ENCODE data around the gene FAM53B. TPM values are rescaled to one million over a fixed set of nuclear protein-coding genes. Genes with fewer than 3 reads are reported as not detected.
A peak's percentile ranks its signal among the peaks of the same experiment; 100 is the strongest.

Gene FAM53B
- total RNA-seq, 2 donors from 2014 or later: 16.6 to 21.8 TPM

GRCh38 chr10:124686707-124687376 lies 57.3 kb downstream of the FAM53B start:
- H3K27ac Mint-ChIP-seq: peak overlapping the region; percentile 73 to 91
- H3K4me3 Mint-ChIP-seq: peak overlapping the region; percentile 39
- H3K36me3 Mint-ChIP-seq: peaks cover 6% of the 10 kb centered on the region
- no peak for DNase-seq (ENCODE audit: low spot score)
- ATAC-seq: no peak
- peaks cover 69 to 91% of the 10 kb centered on the region in 2 donors for H3K4me1 Mint-ChIP-seq (ENCODE audit: low read depth in 2 of 2)
- H3K27me3 Mint-ChIP-seq: no peaks in the 10 kb centered on the region
- H3K9me3 Mint-ChIP-seq: no peaks in the 10 kb centered on the region

- Mint-ChIP-seq H3K4me1 (ENCODE audit: low read depth in 2 of 2) (peaks cover 68 to 82% of the 10 kb centered on the region in 2 donors), H3K36me3 (peaks cover 7% of the 10 kb centered on the region), H3K27me3 (no peaks in the 10 kb centered on the region), H3K9me3 (no peaks in the 10 kb centered on the region), H3K27ac (peak overlapping the region; percentile 60 to 73), H3K4me3 (no peak overlapping the region)
- ATAC-seq: no peak
- no peak for DNase-seq (ENCODE audit: low spot score)
These were observed 58.9 kb downstream of the FAM53B start for GRCh38 chr10:124685261-124685660.

DNA sequence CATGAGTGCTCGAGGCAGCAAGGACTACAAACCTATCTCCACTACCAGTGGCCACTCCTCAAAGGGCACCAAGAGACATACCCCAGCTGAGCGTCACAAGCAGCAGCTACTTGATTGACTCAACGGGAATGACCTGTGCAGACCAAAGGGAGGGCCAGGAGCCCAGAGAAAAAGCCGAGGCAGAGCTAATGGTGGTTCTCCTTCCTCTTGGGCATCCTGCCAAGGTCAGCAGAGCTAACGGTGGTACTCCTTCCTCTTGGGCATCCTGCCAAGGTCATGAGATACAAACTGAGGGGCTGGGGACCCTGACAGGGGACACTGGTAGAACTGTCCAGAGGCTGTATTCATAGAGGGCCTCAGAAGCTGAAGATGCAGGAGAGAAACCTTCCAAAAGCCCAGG lies 60.4 kb downstream of the FAM53B start:
- no peaks in the 10 kb centered on the region for H3K9me3 Mint-ChIP-seq
- no peaks in the 10 kb centered on the region for H3K27me3 Mint-ChIP-seq
- H3K4me3 Mint-ChIP-seq: peak overlapping the region; percentile 29
- H3K36me3 Mint-ChIP-seq: peaks cover 8% of the 10 kb centered on the region
- H3K4me1 Mint-ChIP-seq (ENCODE audit: low read depth in 2 of 2): peaks cover 64 to 75% of the 10 kb centered on the region in 2 donors
- DNase-seq (ENCODE audit: low spot score): no peak
- no peak for ATAC-seq
- peak overlapping the region; percentile 60 to 73 for H3K27ac Mint-ChIP-seq

- H3K36me3 Mint-ChIP-seq: peaks cover 8% of the 10 kb centered on the region
- H3K4me1 Mint-ChIP-seq (ENCODE audit: low read depth in 2 of 2): peaks cover 66 to 74% of the 10 kb centered on the region in 2 donors
- ATAC-seq (no peak), DNase-seq (ENCODE audit: low spot score) (no peak)
- peak overlapping the region in 1 of 2 donors; percentile 73 for H3K27ac Mint-ChIP-seq
- H3K9me3 Mint-ChIP-seq: no peaks in the 10 kb centered on the region
- no peaks in the 10 kb centered on the region for H3K27me3 Mint-ChIP-seq
- no peak overlapping the region for H3K4me3 Mint-ChIP-seq
These were observed 62.3 kb downstream of the FAM53B start for GRCh38 chr10:124681626-124682552.

DNA sequence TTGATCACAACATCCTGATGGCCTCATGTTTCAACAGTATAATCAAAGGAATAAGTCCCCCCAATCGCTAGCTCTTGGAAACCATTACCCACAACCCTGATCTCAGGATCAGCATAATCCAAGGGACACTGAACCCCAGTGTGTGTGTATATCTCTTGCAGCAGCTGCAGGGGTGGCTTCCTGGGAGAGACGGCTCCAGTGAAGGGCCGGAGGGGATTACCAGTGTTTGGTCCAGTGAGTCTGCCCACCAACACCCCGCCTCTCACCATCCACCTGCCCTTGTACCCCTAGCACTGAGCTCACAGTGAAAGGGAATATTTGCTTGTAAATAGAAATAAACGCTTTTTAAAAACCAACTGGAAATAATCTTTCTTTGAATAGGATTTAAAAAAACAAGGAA lies 63.1 kb downstream of the FAM53B start:
- DNase-seq (ENCODE audit: low spot score) (no peak), ATAC-seq (no peak)
- H3K4me1 Mint-ChIP-seq (ENCODE audit: low read depth in 2 of 2): peaks cover 67 to 73% of the 10 kb centered on the region in 2 donors
- H3K27ac Mint-ChIP-seq: peak overlapping the region in 1 of 2 donors; percentile 43
- H3K4me3 Mint-ChIP-seq: no peak overlapping the region
- H3K9me3 Mint-ChIP-seq: no peaks in the 10 kb centered on the region
- H3K36me3 Mint-ChIP-seq: peaks cover 8% of the 10 kb centered on the region
- no peaks in the 10 kb centered on the region for H3K27me3 Mint-ChIP-seq

DNA sequence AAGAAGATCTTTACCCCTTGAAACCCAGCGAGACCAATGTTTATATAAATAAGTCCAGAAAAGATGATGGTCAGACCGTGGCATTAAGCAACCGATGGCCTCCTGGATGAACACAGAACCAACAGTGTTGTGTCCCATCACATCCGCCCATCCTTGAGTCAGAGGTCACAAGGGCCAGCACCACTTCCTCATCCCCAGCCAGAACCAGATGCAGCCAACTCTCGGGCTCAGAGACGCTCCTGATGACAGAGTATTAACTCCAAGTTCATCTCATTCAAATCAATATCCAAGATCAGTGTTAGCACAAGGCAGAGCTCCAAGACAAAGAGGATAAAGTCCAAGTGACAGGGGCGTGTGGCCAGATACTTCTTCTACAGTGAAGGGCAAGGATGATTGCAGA lies 63.5 kb downstream of the FAM53B start:
- no peaks in the 10 kb centered on the region for H3K9me3 Mint-ChIP-seq
- H3K4me1 Mint-ChIP-seq (ENCODE audit: low read depth in 2 of 2): peaks cover 65 to 73% of the 10 kb centered on the region in 2 donors
- DNase-seq (ENCODE audit: low spot score) (no peak), ATAC-seq (no peak)
- peak overlapping the region in 1 of 2 donors; percentile 43 for H3K27ac Mint-ChIP-seq
- H3K27me3 Mint-ChIP-seq: no peaks in the 10 kb centered on the region
- no peak overlapping the region for H3K4me3 Mint-ChIP-seq
- H3K36me3 Mint-ChIP-seq: peaks cover 8% of the 10 kb centered on the region

- peak overlapping the region; percentile 88 to 89 for H3K27ac Mint-ChIP-seq
These were observed 64.8 kb downstream of the FAM53B start for GRCh38 chr10:124679401-124679800.

DNA sequence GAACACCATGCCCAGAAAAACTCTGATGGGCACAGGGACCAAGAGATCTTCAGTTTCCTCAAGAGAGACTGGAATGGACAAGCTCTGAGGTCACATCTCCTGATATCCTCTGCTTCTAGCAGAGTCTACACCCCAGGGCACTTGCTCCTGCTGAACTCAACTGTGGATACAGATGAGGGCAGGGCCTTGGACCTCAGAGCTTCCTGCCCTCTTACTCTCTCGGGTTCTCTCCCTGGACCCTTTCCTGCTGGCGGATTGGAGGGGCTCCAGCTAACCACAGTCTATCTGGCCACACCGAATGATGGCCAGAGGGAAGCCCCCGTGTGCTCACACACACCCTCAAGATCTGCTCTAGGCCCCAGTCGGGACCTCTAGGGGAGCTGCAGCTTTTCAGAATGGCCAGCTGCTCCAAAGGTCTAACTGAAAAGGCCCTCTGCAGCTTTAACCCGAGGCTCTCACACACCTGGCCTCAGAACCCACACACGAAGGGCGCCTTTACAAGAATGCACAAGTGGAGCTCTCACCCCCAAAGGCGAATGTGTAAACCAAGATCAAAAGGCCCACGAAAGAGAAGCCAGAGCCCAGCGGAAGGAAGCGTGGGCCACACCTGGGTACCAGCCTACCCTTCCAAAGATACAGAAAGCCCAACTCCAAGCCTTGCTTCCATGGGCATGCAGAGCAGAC lies 65.5 kb downstream of the FAM53B start:
- ATAC-seq (peak; percentile 51 to 64), DNase-seq (ENCODE audit: low spot score) (no peak)
- Mint-ChIP-seq H3K9me3 (no peaks in the 10 kb centered on the region), H3K27ac (peak overlapping the region; percentile 88 to 89), H3K4me3 (peak overlapping the region; percentile 82), H3K27me3 (no peaks in the 10 kb centered on the region), H3K36me3 (peaks cover 8% of the 10 kb centered on the region), H3K4me1 (ENCODE audit: low read depth in 2 of 2) (peaks cover 60 to 66% of the 10 kb centered on the region in 2 donors)

More at GRCh38 chr10:124679401-124679800, 64.8 kb downstream of the FAM53B start:
- Mint-ChIP-seq H3K27me3 (no peaks in the 10 kb centered on the region), H3K36me3 (peaks cover 8% of the 10 kb centered on the region), H3K4me1 (ENCODE audit: low read depth in 2 of 2) (peaks cover 66 to 70% of the 10 kb centered on the region in 2 donors), H3K9me3 (no peaks in the 10 kb centered on the region), H3K4me3 (peak overlapping the region; percentile 82)
- no peak for ATAC-seq
- DNase-seq (ENCODE audit: low spot score): no peak

GRCh38 chr10:124677749-124678556 lies 66.2 kb downstream of the FAM53B start:
- Mint-ChIP-seq H3K27me3 (no peaks in the 10 kb centered on the region), H3K9me3 (no peaks in the 10 kb centered on the region), H3K27ac (peak overlapping the region; percentile 88 to 89), H3K4me3 (peak overlapping the region; percentile 82), H3K4me1 (ENCODE audit: low read depth in 2 of 2) (peaks cover 63 to 66% of the 10 kb centered on the region in 2 donors), H3K36me3 (peaks cover 8% of the 10 kb centered on the region)
- DNase-seq (ENCODE audit: low spot score) (no peak), ATAC-seq (peak in 1 of 2 donors; percentile 28)

GRCh38 chr10:124677293-124677699 lies 66.9 kb downstream of the FAM53B start:
- DNase-seq (ENCODE audit: low spot score) (no peak), ATAC-seq (no peak)
- H3K27ac Mint-ChIP-seq: peak overlapping the region; percentile 88 to 89
- no peaks in the 10 kb centered on the region for H3K9me3 Mint-ChIP-seq
- H3K4me1 Mint-ChIP-seq (ENCODE audit: low read depth in 2 of 2): peaks cover 69 to 71% of the 10 kb centered on the region in 2 donors
- H3K27me3 Mint-ChIP-seq: no peaks in the 10 kb centered on the region
- H3K36me3 Mint-ChIP-seq: peaks cover 8% of the 10 kb centered on the region
- H3K4me3 Mint-ChIP-seq: no peak overlapping the region

DNA sequence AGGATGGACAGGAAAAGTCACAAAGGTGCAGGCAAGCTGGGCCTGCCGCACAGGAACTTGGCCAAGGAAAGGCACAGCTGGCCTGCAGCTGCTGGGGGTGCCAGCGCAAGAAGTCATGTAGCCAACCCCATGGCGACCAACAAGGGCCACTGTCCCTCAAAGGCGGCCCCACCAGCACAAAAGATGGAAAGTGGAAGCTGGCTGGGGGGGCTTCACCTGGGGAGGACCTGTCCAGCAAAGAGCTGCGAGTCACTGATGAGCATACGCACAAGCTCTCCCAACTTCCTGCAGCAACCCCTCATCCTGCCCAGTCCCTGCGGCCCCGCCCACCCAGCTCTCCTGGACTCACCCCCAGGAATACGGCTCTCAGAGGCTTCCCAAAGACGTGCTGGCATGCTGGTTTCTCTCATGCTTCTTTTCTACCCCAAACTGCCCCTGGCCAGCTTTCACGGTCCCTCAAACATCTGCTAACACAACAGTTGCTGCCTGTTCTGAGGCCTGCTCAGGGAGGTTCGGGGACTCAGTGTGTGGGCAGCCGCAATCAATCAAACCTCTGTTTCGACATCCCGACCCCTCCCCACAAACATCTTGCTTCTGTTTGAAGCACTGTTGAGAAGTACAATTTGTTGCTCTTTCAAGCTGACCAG lies 67.6 kb downstream of the FAM53B start:
- no peak for ATAC-seq
- H3K4me3 Mint-ChIP-seq: no peak overlapping the region
- no peak for DNase-seq (ENCODE audit: low spot score)
- H3K36me3 Mint-ChIP-seq: peaks cover 8% of the 10 kb centered on the region
- H3K4me1 Mint-ChIP-seq (ENCODE audit: low read depth in 2 of 2): peaks cover 74 to 79% of the 10 kb centered on the region in 2 donors
- H3K27me3 Mint-ChIP-seq: no peaks in the 10 kb centered on the region
- H3K9me3 Mint-ChIP-seq: no peaks in the 10 kb centered on the region
- H3K27ac Mint-ChIP-seq: peak overlapping the region; percentile 75 to 89

- DNase-seq (ENCODE audit: low spot score) (no peak), ATAC-seq (no peak)
- peaks cover 7% of the 10 kb centered on the region for H3K36me3 Mint-ChIP-seq
- H3K27me3 Mint-ChIP-seq: no peaks in the 10 kb centered on the region
- peaks cover 78 to 84% of the 10 kb centered on the region in 2 donors for H3K4me1 Mint-ChIP-seq (ENCODE audit: low read depth in 2 of 2)
- no peaks in the 10 kb centered on the region for H3K9me3 Mint-ChIP-seq
- H3K27ac Mint-ChIP-seq: peak overlapping the region; percentile 75 to 89
- H3K4me3 Mint-ChIP-seq: no peak overlapping the region
These were observed 68.4 kb downstream of the FAM53B start for GRCh38 chr10:124675824-124676223.

Measured in natural killer cell treated with Interleukin-12 subunit alpha and Interleukin-12 subunit beta and Interleukin-15 and Interleukin-18, amount 100 ng/mL, for 72 hours (primary cell).